A673 (cell line): ENCODE data around the gene YARS2. TPM values are rescaled to one million over a fixed set of nuclear protein-coding genes. Genes with fewer than 3 reads are reported as not detected.
A peak's percentile ranks its signal among the peaks of the same experiment; 100 is the strongest.

Experiments used
- BruUV-seq: library from RNA; stranded (reverse); fragments of 400-500 nt; replicated peaks from 2 replicates; lab custom pipeline; 2021; lab: Mats Ljungman, UMichigan
- CTCF ChIA-PET: fragments of 300-600 bp; sonication (Branson Sonifier 250); formaldehyde crosslinking; loops from one replicate; lab custom pipeline; 2022; ENCODE audit warnings: antibody characterized with exemption; lab: Charles Lee
- POLR2A ChIA-PET: fragments of 300-600 bp; sonication (Branson Sonifier 250); formaldehyde crosslinking; loops from one replicate; lab custom pipeline; 2022; ENCODE audit warnings: antibody characterized with exemption; ENCODE audit not compliant: low non-redundant PET; lab: Charles Lee
- DNase-seq: peaks from one replicate; pipeline ENCODE4 v3.0.0-alpha.2; 2015; ENCODE audit warnings: low spot score
- H3K27ac ChIP-seq: fragments of 200-600 bp; sonication (generic); 2 replicates; pipeline ENCODE4 v1.5.1; 2016; ENCODE audit warnings: mixed run types, low read depth, mild to moderate bottlenecking, mixed read lengths, antibody characterized with exemption, low read length; ENCODE audit not compliant: poor library complexity, severe bottlenecking
- H3K27me3 ChIP-seq: fragments of 200-600 bp; sonication (generic); replicated peaks from 2 replicates; pipeline ENCODE4 v1.6.1; 2017; ENCODE audit warnings: mixed run types, low read depth, mild to moderate bottlenecking, mixed read lengths, antibody characterized with exemption, low read length; ENCODE audit not compliant: insufficient read depth, poor library complexity
- H3K36me3 ChIP-seq: fragments of 200-600 bp; sonication (generic); 2 replicates; pipeline ENCODE4 v1.6.1; 2016; ENCODE audit warnings: mixed run types, mild to moderate bottlenecking, mixed read lengths, antibody characterized with exemption, low read length; ENCODE audit not compliant: insufficient read depth, poor library complexity, severe bottlenecking
- H3K4me1 ChIP-seq: fragments of 200-600 bp; sonication (generic); 2 replicates; pipeline ENCODE4 v1.6.1; 2017; ENCODE audit warnings: mixed run types, mild to moderate bottlenecking, mixed read lengths, antibody characterized with exemption, low read length; ENCODE audit not compliant: insufficient read depth, poor library complexity, severe bottlenecking
- H3K4me3 ChIP-seq: fragments of 200-600 bp; sonication (generic); 2 replicates; pipeline ENCODE4 v1.5.1; 2016; ENCODE audit warnings: low read depth, mixed run types, mild to moderate bottlenecking, mixed read lengths, low read length; ENCODE audit not compliant: poor library complexity, severe bottlenecking
- H3K9me3 ChIP-seq: fragments of 200-600 bp; sonication (generic); 2 replicates; pipeline ENCODE4 v1.6.1; 2016; ENCODE audit warnings: mixed run types, low read depth, mild to moderate bottlenecking, mixed read lengths, antibody characterized with exemption, low read length; ENCODE audit not compliant: poor library complexity, severe bottlenecking
- EZH2 ChIP-seq: fragments of 200-600 bp; sonication (generic); IDR thresholded peaks from 2 replicates; pipeline ENCODE4 v1.6.1; 2017; ENCODE audit warnings: borderline replicate concordance, low read depth, mild to moderate bottlenecking, mixed read lengths, antibody characterized with exemption, low read length; ENCODE audit not compliant: poor library complexity, severe bottlenecking
- intact Hi-C: fragments of 100-400 bp; cut with micrococcal nuclease; formaldehyde crosslinking; loops from one replicate; pipeline ENCODE4 v1.10.0; 2022; ENCODE audit not compliant: unreplicated experiment
- total RNA-seq: library from RNA; stranded (reverse); gene quantifications from 2 replicates; pipeline ENCODE4 v1.2.3, GENCODE V29; 2021
- TF ChIP-seq, protein P1 (sequence below): fragments of 300-800, 200-600 bp; sonication (generic); conservative IDR thresholded peaks from 2 replicates; pipeline ENCODE4 v1.5.1; 2017; ENCODE audit warnings: low read depth, mild to moderate bottlenecking, antibody characterized with exemption, low read length, moderate library complexity, mixed read lengths

The YARS2 gene
- total RNA-seq, 1 experiment from 2014 or later: 29.4 TPM

DNA sequence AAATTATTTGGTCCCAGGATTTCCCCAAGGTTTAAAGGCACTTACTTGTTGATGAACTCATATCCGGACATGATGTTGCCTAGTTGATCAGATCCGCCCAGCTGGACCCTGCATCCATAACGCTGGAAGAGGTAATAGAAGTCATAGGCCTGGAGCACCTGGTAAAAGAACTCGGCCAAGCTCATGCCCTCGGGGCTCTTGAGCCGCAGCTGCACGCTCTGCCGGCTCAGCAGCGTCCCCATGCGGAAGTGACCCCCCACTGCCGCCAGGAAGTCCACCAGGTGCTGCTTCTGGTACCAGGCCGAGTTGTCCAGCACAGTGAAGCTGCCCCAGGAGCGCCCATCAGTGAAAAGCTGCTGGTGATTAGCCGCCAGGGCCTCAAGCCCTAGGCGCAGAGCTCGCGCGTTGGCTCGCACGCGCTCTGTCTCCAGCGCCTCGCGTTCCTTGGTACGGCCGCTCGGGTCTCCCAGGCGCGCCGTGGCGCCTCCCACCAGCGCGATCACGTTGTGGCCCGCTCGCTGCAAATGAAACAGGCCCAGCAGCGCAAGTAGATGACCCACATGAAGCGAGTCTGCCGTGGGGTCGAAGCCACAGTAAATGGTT lies 545 bp downstream of the YARS2 start:
- Histone ChIP-seq H3K4me3 (peak overlapping the region; percentile 65), H3K4me1 (no peaks in the 10 kb centered on the region), H3K9me3 (no peaks in the 10 kb centered on the region), H3K27me3 (no peaks in the 10 kb centered on the region), H3K36me3 (peaks cover 37% of the 10 kb centered on the region), H3K27ac (peak overlapping the region; percentile 87)
- intact Hi-C loops: loop anchor here (2.0 kb wide), 1 partner anchor 1268 kb away; the partner anchor contains the start of gene ALG10
- DNase-seq: peak; percentile 76
- CTCF ChIA-PET: interaction anchor here (0.5 to 2.2 kb wide), 11 partner anchors 31 to 1267 kb away, joined by 3 to 10 read pairs (median 3); partner anchors contain the start of gene ALG10
- BruUV-seq: no TSS peak
- POLR2A ChIA-PET: no interaction called here
- no peak for TF ChIP-seq EZH2
- TF ChIP-seq, protein P1, sequence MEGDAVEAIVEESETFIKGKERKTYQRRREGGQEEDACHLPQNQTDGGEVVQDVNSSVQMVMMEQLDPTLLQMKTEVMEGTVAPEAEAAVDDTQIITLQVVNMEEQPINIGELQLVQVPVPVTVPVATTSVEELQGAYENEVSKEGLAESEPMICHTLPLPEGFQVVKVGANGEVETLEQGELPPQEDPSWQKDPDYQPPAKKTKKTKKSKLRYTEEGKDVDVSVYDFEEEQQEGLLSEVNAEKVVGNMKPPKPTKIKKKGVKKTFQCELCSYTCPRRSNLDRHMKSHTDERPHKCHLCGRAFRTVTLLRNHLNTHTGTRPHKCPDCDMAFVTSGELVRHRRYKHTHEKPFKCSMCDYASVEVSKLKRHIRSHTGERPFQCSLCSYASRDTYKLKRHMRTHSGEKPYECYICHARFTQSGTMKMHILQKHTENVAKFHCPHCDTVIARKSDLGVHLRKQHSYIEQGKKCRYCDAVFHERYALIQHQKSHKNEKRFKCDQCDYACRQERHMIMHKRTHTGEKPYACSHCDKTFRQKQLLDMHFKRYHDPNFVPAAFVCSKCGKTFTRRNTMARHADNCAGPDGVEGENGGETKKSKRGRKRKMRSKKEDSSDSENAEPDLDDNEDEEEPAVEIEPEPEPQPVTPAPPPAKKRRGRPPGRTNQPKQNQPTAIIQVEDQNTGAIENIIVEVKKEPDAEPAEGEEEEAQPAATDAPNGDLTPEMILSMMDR: peak; percentile 80

DNA sequence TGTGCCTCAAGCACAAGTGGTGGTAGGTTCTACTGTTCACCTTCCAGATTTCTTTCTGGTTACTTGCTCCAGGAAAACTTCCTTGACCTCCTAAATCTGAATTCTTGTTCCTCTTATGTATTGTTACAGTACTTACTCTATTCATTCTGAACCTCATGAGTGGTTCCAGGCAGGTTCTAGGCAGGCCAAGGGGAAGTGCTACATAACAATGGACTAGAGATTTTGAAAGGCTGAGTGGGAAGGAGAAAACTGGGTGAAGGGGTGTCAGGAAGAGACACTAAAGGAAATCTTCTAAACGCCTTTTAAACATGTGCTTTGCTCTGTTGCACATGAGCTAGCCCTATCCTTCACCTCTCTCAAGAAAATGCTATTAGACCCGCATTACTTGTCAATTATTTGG lies 1.6 kb downstream of the YARS2 start:
- Histone ChIP-seq H3K27me3 (no peaks in the 10 kb centered on the region), H3K4me3 (peak overlapping the region; percentile 65), H3K9me3 (no peaks in the 10 kb centered on the region), H3K4me1 (no peaks in the 10 kb centered on the region), H3K36me3 (peaks cover 47% of the 10 kb centered on the region), H3K27ac (no peak overlapping the region)
- no TSS peak for BruUV-seq
- TF ChIP-seq, protein P1: no peak
- TF ChIP-seq EZH2: no peak
- intact Hi-C loops: loop anchor here (2.0 kb wide), 1 partner anchor 1269 kb away; the partner anchor contains the start of gene ALG10
- POLR2A ChIA-PET: no interaction called here
- CTCF ChIA-PET: interaction anchor here (0.7 kb wide), 1 partner anchor 121 kb away, joined by 6 read pairs; no protein-coding TSS in a partner anchor
- DNase-seq: no peak

DNA sequence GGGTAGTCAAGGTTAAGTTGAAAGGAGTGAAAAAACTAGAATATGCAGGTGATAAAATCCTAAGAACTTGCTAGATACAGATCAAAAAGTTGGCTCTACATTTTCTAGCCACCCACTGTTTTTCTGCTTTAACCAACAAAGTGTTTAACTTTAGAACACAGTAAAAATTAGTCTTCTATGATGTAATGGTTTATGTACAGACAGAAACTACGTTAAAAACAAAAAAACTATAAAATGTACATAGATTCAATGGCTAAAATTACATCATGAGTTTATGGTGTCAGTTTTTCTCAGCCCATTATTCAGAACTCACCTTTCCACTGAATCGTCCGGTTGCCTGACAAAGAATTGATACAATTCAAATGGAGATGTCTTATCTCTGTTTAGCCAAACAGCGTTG lies 2.1 kb downstream of the YARS2 start:
- Histone ChIP-seq H3K4me1 (no peaks in the 10 kb centered on the region), H3K36me3 (peaks cover 52% of the 10 kb centered on the region), H3K4me3 (peak overlapping the region; percentile 65), H3K27me3 (no peaks in the 10 kb centered on the region), H3K9me3 (no peaks in the 10 kb centered on the region), H3K27ac (no peak overlapping the region)
- ChIA-PET CTCF (no interaction called here), POLR2A (no interaction called here)
- no peak for DNase-seq
- intact Hi-C loops: loop anchor here (2.0 kb wide), 1 partner anchor 1269 kb away; the partner anchor contains the start of gene ALG10
- TF ChIP-seq, protein P1: no peak
- no peak for TF ChIP-seq EZH2
- no TSS peak for BruUV-seq
